ENCODE results near the gene IRAK1BP1. TPM values are rescaled to one million over a fixed set of nuclear protein-coding genes. Genes with fewer than 3 reads are reported as not detected.

IRAK1BP1 gene
- total and polyA plus RNA-seq, 2 donors (not counting 1 experiment from before 2014, with no cell fraction given), result 2.3 to 3.0 TPM

GRCh38 chr6:78841111-78841510 is 26.2 kb upstream of the IRAK1BP1 start:
- DNase-seq, result no peak
- TF ChIP-seq CTCF (IDR thresholded peaks at IDR 0.05) (no peak), EZH2 (IDR thresholded peaks at IDR 0.05; ENCODE audit: borderline replicate concordance, insufficient read depth, low read depth, low read length, poor library complexity, severe bottlenecking) (no peak)
- no peak overlapping the region for H3K27ac Mint-ChIP-seq
- H3K4me1 ChIP-seq (ENCODE audit: control insufficient read depth in 2 of 2, insufficient read depth in 2 of 2, low read length in 2 of 2), result no peaks in the 10 kb centered on the region
- H3K4me1 Mint-ChIP-seq, result no peaks in the 10 kb centered on the region
- CTCF ChIA-PET, result no interaction called here
- POLR2A ChIA-PET, result no interaction called here
- H3K4me3 Mint-ChIP-seq, result no peak overlapping the region
- no peak overlapping the region for H2AFZ ChIP-seq (ENCODE audit: insufficient read depth, low read depth, low read length, poor library complexity, severe bottlenecking)
- intact Hi-C loops (cut with micrococcal nuclease), result no loop called here
- no peaks in the 10 kb centered on the region for H3K79me2 ChIP-seq (ENCODE audit: control insufficient read depth, insufficient read depth, low read length)
- H3K4me2 ChIP-seq (replicated peaks; ENCODE audit: low read depth, low read length, poor library complexity, severe bottlenecking), result no peak overlapping the region
- H3K27me3 ChIP-seq (replicated peaks in 1 of 4; ENCODE audit: control extremely low read depth in 1 of 4, control insufficient read depth in 3 of 4, insufficient read depth in 4 of 4, low read length in 3 of 4), result peaks cover 0 to 11% (median 0%) of the 10 kb centered on the region in 4 experiments
- H3K4me3 ChIP-seq (ENCODE audit: control extremely low read depth in 1 of 5, extremely low read depth in 1 of 5, insufficient read depth in 1 of 5, low read depth in 2 of 5, low read length in 4 of 5), result no peak overlapping the region
- no peak overlapping the region for H3K27ac ChIP-seq (ENCODE audit: low read length in 2 of 2)
- ATAC-seq (ENCODE audit: low read depth), result no peak
- H3K36me3 ChIP-seq (replicated peaks in 1 of 2; ENCODE audit: control extremely low read depth in 1 of 2, control insufficient read depth in 1 of 2, extremely low read depth in 1 of 2, insufficient read depth in 2 of 2, low read length in 1 of 2), result no peaks in the 10 kb centered on the region
- H3K9me3 Mint-ChIP-seq (ENCODE audit: insufficient read depth), result peaks cover 5% of the 10 kb centered on the region
- H3K9me3 ChIP-seq (ENCODE audit: control extremely low read depth in 1 of 3, control insufficient read depth in 2 of 3, insufficient read depth in 1 of 3, low read length in 2 of 3), result no peaks in the 10 kb centered on the region
- H3K27me3 Mint-ChIP-seq, result peaks cover 36% of the 10 kb centered on the region
- no peaks in the 10 kb centered on the region for H4K20me1 ChIP-seq (ENCODE audit: control insufficient read depth, insufficient read depth, low read length, poor library complexity, severe bottlenecking)
- no peak overlapping the region for H3K9ac ChIP-seq (ENCODE audit: low read length)

- DNase-seq (no peak), ATAC-seq (ENCODE audit: low read depth) (no peak)
- intact Hi-C loops (cut with micrococcal nuclease), result no loop called here
- no peak overlapping the region for H3K4me3 ChIP-seq (ENCODE audit: control extremely low read depth in 1 of 5, extremely low read depth in 1 of 5, insufficient read depth in 1 of 5, low read depth in 2 of 5, low read length in 4 of 5)
- Mint-ChIP-seq H3K4me1 (no peaks in the 10 kb centered on the region), H3K27ac (no peak overlapping the region), H3K27me3 (peaks cover 21% of the 10 kb centered on the region), H3K9me3 (ENCODE audit: insufficient read depth) (peaks cover 5% of the 10 kb centered on the region), H3K4me3 (no peak overlapping the region)
- ChIA-PET POLR2A (no interaction called here), CTCF (no interaction called here)
- H3K36me3 ChIP-seq (replicated peaks in 1 of 2; ENCODE audit: control extremely low read depth in 1 of 2, control insufficient read depth in 1 of 2, extremely low read depth in 1 of 2, insufficient read depth in 2 of 2, low read length in 1 of 2), result no peaks in the 10 kb centered on the region
- no peak for TF ChIP-seq EZH2 (IDR thresholded peaks at IDR 0.05; ENCODE audit: borderline replicate concordance, insufficient read depth, low read depth, low read length, poor library complexity, severe bottlenecking)
- TF ChIP-seq CTCF (IDR thresholded peaks at IDR 0.05), result no peak
- no peak overlapping the region for H3K4me2 ChIP-seq (replicated peaks; ENCODE audit: low read depth, low read length, poor library complexity, severe bottlenecking)
- no peak overlapping the region for H2AFZ ChIP-seq (ENCODE audit: insufficient read depth, low read depth, low read length, poor library complexity, severe bottlenecking)
- H3K27ac ChIP-seq (ENCODE audit: low read length in 2 of 2), result no peak overlapping the region
- no peaks in the 10 kb centered on the region for H3K79me2 ChIP-seq (ENCODE audit: control insufficient read depth, insufficient read depth, low read length)
- no peak overlapping the region for H3K9ac ChIP-seq (ENCODE audit: low read length)
- H3K9me3 ChIP-seq (ENCODE audit: control extremely low read depth in 1 of 3, control insufficient read depth in 2 of 3, insufficient read depth in 1 of 3, low read length in 2 of 3), result no peaks in the 10 kb centered on the region
- no peaks in the 10 kb centered on the region for H3K4me1 ChIP-seq (ENCODE audit: control insufficient read depth in 2 of 2, insufficient read depth in 2 of 2, low read length in 2 of 2)
- peaks cover 0 to 8% (median 0%) of the 10 kb centered on the region in 4 experiments for H3K27me3 ChIP-seq (replicated peaks in 1 of 4; ENCODE audit: control extremely low read depth in 1 of 4, control insufficient read depth in 3 of 4, insufficient read depth in 4 of 4, low read length in 3 of 4)
- H4K20me1 ChIP-seq (ENCODE audit: control insufficient read depth, insufficient read depth, low read length, poor library complexity, severe bottlenecking), result no peaks in the 10 kb centered on the region
Observed at GRCh38 chr6:78842953-78843352, 24.4 kb upstream of the IRAK1BP1 start.
